NCI-H82 treated with DMSO at 0.1 percent for 48 hours (cell line): ENCODE data around the gene METRN.

Experiments used
- DNase-seq: peaks from one replicate; lab custom pipeline; 2025; ENCODE audit not compliant: unreplicated experiment; lab: John Stamatoyannopoulos, UW

Gene METRN

GRCh38 chr16:708959-709358 lies 6.0 kb upstream of the METRN start:
- no peak for DNase-seq

- peak; percentile 20 for DNase-seq
These were observed 5.1 kb upstream of the METRN start for GRCh38 chr16:709566-710499.

- no peak for DNase-seq
These were observed 4.3 kb upstream of the METRN start for GRCh38 chr16:710500-711075.

- DNase-seq, result no peak
These were observed 3.8 kb upstream of the METRN start for GRCh38 chr16:711084-711483.

- peak; percentile 27 for DNase-seq
These were observed 3.2 kb upstream of the METRN start for GRCh38 chr16:711548-712320.

GRCh38 chr16:712740-713250 lies 2.1 kb upstream of the METRN start:
- DNase-seq, result peak; percentile 5

GRCh38 chr16:714079-714478 lies 839 bp upstream of the METRN start:
- DNase-seq, result no peak

GRCh38 chr16:715477-716199 lies 720 bp downstream of the METRN start:
- no peak for DNase-seq

GRCh38 chr16:716200-716568 lies 1.3 kb downstream of the METRN start:
- no peak for DNase-seq

- DNase-seq, result no peak
These were observed 1.9 kb downstream of the METRN start for GRCh38 chr16:716768-717325.

- DNase-seq, result no peak
These were observed 2.7 kb downstream of the METRN start for GRCh38 chr16:717450-718245.

- no peak for DNase-seq
These were observed 3.5 kb downstream of the METRN start for GRCh38 chr16:718389-718788.

GRCh38 chr16:718922-719321 lies 4.0 kb downstream of the METRN start:
- DNase-seq, result no peak

- no peak for DNase-seq
These were observed 5.0 kb downstream of the METRN start for GRCh38 chr16:719815-720446.

GRCh38 chr16:720447-720989 lies 5.6 kb downstream of the METRN start:
- DNase-seq, result peak; percentile 83

- peak; percentile 76 for DNase-seq
These were observed 6.3 kb downstream of the METRN start, which contains the start of gene ANTKMT for GRCh38 chr16:720990-721764. Gene ANTKMT, plus strand, starts transcription at chr16:721146. Its CDS starts 129 bp downstream, at chr16:721275.

GRCh38 chr16:721765-722540 lies 7.0 kb downstream of the METRN start:
- no peak for DNase-seq
